ENCODE measurements around the gene RFESD.

The RFESD gene

GRCh38 chr5:95667061-95667618, 20.6 kb downstream of the RFESD start:
- H3K4me3 ChIP-seq (ENCODE audit: low read depth, low read length): no peak overlapping the region
- TF ChIP-seq CTCF (IDR thresholded peaks at IDR 0.05; ENCODE audit: borderline replicate concordance, insufficient read depth, low read depth, low read length): no peak

DNA sequence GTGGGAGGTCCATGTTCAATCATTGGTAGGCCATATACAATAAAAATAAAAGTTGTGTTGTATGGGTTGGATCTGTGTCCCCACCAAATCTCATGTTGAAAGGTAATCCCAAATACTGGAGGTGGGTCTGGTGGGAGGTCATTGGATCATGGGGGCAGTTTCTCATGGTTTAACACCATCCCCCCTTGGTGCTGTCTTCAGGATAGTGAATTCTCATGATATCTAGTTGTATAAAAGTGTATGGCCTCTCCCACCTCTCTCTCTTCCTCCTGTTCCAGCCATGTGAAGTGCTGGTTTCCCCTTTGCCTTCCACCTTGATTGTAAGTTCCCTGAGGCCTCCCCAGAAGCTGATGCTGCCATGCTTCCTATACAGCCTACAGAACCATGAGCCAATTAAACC, 21.1 kb downstream of the RFESD start:
- no peak for TF ChIP-seq CTCF (IDR thresholded peaks at IDR 0.05; ENCODE audit: borderline replicate concordance, insufficient read depth, low read depth, low read length)
- no peak overlapping the region for H3K4me3 ChIP-seq (ENCODE audit: low read depth, low read length)

DNA sequence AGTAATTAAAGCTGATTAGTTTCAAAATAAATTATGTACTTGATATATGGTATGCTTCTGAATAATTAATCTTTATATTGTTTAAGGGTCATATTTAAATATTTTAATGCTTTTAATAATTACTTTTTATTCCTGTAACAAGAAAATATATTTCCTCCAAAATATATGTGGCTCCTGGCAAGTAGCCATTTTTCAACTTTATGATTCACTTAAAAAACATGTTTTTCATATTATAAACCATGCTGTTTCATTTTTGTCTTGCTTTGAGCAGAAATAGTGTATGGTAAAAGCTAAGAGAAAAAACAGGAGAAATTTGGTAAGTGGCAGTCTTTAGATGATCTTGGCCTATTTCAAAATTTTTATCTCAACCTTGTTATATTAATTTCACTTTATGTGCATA, 21.6 kb downstream of the RFESD start:
- no peak for TF ChIP-seq CTCF (IDR thresholded peaks at IDR 0.05; ENCODE audit: borderline replicate concordance, insufficient read depth, low read depth, low read length)

GRCh38 chr5:95668728-95669127, 22.2 kb downstream of the RFESD start:
- no peak overlapping the region for H3K4me3 ChIP-seq (ENCODE audit: low read depth, low read length)
- TF ChIP-seq CTCF (IDR thresholded peaks at IDR 0.05; ENCODE audit: borderline replicate concordance, insufficient read depth, low read depth, low read length): no peak

More for the DNA sequence above, 21.6 kb downstream of the RFESD start:
- no peak overlapping the region for H3K4me3 ChIP-seq (ENCODE audit: low read depth, low read length)

DNA sequence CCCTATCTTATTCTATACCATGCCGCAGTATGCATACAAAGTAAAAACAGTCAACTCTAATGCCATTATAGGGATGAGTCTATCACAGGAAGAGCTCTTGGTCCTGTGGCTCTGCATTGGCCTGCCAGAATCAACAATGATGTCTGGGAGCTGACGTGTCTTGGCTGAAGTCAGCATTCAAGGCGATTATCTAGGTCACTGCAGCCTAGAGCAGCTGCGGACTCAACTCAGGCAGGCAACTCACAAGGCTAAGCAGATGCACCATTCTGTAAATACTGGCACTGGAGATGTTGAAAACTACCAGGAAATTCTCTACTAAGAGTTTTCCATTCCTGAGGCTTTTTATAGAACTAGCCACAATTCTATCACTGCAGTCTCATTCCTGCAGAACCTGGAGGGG, 23.0 kb downstream of the RFESD start:
- no peak overlapping the region for H3K4me3 ChIP-seq (ENCODE audit: low read depth, low read length)
- TF ChIP-seq CTCF (IDR thresholded peaks at IDR 0.05; ENCODE audit: borderline replicate concordance, insufficient read depth, low read depth, low read length): no peak

DNA sequence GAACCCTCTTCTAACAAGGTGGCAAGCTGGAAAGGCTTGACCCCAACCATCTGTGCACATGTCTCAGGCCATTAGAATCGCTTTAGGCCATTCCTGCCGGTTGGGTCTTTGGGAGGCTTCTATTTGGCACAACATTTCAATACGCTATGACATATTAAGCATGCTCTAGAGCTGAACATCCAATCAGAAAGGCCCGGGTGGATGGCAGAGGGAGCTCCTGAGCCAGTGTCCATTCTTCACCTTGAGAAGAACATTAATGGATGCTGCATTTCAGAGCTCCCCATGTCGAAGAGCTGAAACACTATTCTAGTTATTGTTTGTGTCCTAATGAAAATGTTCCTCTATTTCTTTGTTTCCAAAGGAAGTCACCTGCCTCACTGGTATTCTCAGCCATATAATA, 23.4 kb downstream of the RFESD start:
- H3K4me3 ChIP-seq (ENCODE audit: low read depth, low read length): no peak overlapping the region
- no peak for TF ChIP-seq CTCF (IDR thresholded peaks at IDR 0.05; ENCODE audit: borderline replicate concordance, insufficient read depth, low read depth, low read length)

- H3K4me3 ChIP-seq (ENCODE audit: low read depth, low read length): no peak overlapping the region
These were observed 24.0 kb downstream of the RFESD start for GRCh38 chr5:95670568-95670967.

More at GRCh38 chr5:95670568-95670967, 24.0 kb downstream of the RFESD start:
- TF ChIP-seq CTCF (IDR thresholded peaks at IDR 0.05; ENCODE audit: borderline replicate concordance, insufficient read depth, low read depth, low read length): no peak

Measured in GM12875 (cell line).